Measurements from ENCODE around the gene FAM240B.

Gene FAM240B

GRCh38 chr9:38699337-38699736, 20.6 kb downstream of the FAM240B start:
- no peak for DNase-seq

- no peak for DNase-seq
Measured at GRCh38 chr9:38697776-38698300, 22.1 kb downstream of the FAM240B start.

- no peak for DNase-seq
Measured at GRCh38 chr9:38696999-38697398, 22.9 kb downstream of the FAM240B start.

- DNase-seq, result no peak
Measured at GRCh38 chr9:38694676-38695075, 25.3 kb downstream of the FAM240B start.

GRCh38 chr9:38692707-38693106, 27.2 kb downstream of the FAM240B start:
- DNase-seq, result no peak

DNA sequence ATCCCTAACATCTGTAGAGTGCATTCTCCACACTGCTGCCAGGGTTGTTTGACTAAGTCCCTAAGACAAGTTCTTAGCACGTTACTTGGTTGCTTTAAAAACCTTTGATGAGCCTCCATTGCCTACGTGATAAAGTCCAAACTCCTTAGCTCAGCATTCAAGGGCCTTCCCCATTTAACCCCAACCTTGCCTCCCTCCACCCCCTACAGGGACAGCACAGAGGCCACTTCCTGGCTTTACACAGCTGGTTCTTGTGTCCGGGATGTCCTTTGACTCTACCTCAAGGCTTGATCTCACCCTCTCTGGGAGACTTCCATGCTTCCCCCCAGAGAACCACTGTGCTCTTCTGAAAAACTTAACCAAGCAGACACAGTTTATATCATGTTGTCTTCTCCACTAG, 29.4 kb downstream of the FAM240B start:
- no peak for DNase-seq

- DNase-seq, result no peak
Measured at GRCh38 chr9:38689678-38690077, 30.3 kb downstream of the FAM240B start.

DNA sequence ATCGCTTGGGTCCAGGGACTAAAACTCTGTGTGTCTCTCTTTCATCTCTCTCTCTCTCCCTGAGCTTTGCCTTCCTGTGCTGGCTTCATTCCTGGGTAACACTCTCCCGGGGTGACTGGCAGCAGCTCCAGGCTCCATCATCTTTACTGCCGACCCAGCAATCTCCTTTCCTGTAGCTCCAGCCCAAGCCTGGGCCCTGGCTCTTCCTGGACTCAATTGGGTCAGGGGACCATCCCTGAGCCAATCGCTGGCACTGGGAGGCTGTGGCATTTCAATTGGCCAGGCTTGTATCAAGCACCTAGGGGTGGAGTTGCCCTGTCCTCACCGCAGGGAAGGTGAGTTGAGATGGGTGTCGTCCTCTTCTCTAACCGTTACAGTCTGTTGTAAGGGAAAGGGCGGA, 31.9 kb downstream of the FAM240B start:
- DNase-seq, result no peak

- peak; percentile 44 for DNase-seq
Measured at GRCh38 chr9:38687389-38687842, 32.5 kb downstream of the FAM240B start.

- DNase-seq, result no peak
Measured at GRCh38 chr9:38686933-38687332, 33.0 kb downstream of the FAM240B start.

DNA sequence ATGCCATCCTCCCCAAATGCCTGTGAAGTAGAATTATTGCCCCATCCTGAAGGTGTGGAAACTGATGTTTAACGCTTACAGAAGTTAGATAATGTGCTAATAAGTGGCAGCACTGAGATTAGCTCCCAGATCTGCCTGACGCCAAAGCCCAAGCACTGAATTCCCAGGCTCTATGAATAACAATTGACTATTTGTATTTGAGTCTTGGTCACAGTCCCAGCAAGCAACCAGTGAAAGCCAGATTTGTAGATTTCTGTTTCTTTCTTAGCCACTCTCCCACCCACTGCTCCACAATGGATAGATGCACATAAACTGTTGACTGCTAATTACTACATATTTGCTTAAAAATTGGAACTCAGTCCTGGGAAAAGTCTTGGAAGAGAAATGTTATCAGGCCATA, 34.4 kb downstream of the FAM240B start:
- no peak for DNase-seq

GRCh38 chr9:38683336-38683735, 36.6 kb downstream of the FAM240B start:
- DNase-seq, result no peak

GRCh38 chr9:38682713-38683112, 37.2 kb downstream of the FAM240B start:
- DNase-seq, result no peak

GRCh38 chr9:38681747-38682227, 38.1 kb downstream of the FAM240B start:
- DNase-seq, result no peak

DNA sequence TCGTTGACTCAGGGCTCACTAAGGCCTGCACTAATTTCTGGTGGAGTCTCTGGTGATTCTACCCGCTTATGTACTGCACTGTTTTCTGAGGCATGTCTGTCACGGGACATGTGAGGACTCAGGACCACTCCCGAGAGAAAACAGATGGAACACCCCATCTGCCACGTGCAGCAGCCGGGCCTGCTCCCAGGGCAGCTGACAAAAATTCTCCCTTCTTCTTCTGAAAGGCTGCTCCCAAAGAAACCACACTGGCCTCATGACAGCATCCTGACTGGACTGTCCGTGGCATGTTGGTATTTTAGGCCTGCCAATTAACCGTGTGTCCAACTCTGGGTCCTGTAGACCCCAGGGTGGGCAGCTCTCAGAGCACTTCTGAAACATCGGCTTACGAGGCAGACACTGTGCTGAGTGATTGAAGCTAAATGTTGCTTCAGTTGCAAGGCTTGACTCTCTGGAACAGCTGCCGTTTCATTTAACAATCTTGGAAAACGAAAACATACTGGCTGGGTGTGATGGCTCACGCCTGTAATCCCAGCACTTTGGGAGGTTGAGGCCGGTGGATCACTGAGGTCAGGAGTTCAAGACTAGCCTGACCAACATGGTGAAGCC, 39.0 kb downstream of the FAM240B start:
- DNase-seq, result no peak

DNA sequence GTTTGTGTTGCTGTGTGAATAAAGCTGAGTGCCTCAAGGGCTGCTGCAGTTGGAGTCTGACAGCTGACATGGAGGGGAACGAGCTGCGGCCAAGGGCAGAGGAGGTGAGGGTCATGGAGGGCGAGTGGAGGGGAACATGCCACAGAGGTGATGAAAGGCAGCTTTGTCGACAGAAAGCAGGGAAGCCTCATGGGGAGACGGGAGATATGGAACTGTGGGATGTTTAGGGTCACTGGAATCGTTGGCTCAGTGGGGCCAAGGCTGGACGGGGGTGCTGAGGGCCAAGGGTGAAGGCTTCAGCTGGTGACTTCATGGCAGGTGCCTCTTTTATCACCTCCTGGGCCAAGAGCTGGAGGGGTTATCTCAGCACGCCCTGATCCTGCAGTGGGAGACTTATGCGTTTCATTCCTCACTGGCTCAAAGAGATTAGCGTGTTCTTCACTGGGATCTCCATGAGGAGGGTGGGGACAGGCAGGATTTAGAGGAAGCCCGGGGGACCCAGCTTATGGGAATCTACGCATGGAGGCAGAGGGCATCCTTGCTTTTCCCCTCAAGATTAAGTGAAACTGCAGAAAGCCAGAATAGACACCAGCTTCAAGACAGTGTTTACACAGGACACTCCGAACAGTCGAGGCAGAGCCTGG, 42.2 kb downstream of the FAM240B start:
- no peak for DNase-seq

DNA sequence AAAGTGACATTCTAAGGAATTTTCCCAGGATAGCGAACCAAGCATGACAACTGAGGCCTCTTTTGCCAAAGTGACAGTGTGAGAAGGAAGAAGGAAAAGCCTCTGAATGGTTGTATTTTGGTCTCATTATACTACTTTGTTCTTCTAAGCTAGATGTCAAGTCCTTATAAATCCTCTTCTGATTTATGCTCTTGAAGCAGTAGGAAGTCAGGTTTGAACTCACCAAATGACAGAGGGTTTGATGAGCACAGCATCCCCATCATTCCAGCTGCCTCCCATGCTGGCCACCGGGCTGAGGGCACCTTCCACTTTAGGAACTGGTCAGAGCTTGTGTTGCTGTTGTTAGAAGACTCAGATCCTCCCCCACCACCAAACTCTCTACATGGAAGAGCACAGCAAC, 44.1 kb downstream of the FAM240B start:
- no peak for DNase-seq

DNA sequence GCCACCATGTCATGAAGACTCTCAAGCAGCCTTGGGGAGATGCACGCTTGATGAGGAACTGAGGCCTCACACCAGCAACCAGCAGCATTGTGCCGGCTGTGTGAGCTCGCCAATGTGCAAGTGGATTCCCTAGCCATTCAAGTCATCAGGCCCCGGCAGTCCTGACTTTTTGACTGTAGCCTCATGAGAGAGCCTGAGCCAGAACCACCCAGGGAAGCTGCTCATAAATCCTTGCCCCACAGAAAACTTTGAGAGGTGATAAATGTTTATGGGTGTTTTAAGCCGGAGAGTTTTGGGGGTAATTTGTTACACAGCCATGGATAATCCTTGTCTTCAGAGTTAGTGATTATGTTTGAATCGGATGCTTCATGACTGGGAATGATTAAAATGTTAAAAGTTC, 44.7 kb downstream of the FAM240B start:
- no peak for DNase-seq

DNA sequence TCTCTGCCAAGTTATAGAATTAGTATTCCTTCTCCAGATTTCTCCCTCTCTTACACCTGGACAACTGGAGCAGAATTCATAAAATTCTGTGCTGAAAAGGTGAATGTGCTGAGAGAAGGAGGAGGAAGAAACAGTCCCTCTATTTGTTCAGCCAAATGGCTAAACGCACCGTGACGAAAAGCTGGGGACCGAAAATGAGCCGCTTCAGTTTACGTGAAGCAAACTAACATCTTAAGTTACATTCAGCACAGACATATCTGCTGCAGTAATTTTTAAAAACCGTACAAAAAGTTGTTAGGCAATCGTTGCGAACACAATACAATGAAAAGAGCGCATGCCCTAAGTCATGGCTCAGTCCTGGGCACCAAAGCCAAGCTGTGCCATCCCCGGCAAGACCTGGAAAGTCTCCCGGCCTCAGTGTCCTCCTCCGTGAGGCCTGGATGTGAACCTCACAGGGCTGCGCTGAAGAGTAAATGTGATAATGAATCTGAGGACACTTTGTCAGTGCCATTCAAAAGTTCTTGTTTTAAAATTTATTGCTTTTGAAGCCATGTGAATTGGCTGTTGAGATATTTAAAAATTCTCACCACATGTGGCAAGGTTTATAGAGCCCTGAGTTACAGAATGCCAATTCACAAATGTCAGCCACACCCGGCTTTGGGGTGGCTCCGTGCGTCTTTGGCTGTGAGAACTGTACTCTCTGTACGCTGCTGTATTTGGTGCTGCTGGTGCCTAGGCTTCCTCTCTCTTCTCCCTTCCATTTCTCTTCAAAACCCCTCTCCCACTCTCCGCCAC, 46.3 kb downstream of the FAM240B start:
- no peak for DNase-seq

DNA sequence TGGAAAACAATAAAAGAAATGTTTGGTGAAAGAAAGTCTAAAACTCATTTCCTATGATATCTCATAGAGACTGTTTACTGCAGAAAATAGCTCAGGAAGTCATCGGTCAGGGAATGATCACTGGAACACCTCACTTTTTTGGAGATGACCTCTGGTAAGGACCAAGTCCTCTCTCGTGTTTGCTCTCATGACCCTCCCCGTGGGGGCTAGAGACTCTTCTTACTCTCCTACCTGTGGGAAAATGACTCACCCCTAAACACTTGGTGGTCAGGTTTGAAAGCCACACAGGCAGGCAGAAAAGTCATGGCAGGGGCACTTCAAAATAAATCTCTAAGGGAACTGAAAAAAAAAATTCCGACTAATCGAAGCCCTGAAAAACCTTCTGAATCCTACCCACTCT, 48.2 kb downstream of the FAM240B start:
- DNase-seq, result no peak

- no peak for DNase-seq
Measured at GRCh38 chr9:38671372-38671731, 48.6 kb downstream of the FAM240B start.

DNA sequence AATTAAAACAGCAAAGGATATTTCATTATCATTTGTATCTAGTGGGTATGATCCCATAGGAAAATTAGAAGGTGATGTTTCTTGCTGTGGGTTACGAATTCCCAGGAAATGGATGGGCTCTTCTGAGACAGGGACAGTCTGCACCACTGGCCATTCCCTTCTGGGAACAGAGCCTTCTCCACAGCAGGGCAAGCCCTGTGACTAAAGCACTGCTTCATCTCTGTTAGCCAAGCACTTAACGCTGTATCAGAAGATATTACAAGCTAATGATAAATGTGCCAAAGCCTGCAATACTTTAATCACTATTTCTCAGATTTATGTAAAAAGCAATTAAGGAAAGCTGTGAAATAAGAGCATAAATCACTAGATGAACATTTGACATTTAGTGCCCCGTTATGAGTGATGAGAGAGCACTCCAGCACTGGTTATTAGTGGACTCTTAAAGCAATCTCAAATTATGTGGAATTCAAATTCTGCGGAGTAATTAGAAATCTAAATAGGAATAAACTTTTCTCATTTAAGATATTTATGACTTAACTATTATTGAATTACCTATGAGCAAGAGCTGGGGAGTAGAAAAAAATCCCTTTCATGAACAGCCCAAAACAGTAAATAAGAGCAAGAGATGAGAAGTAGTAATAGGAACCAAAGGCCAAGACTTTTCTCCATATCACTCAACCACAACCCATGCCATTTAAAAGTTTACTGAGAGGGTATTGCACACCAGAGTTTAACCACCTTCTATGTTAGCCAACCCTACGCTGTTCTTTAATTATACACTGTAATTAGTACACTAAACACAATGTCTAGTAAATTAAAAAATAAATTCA, 49.2 kb downstream of the FAM240B start:
- no peak for DNase-seq

Data from SHP77 treated with DMSO at 0.1 percent for 48 hours (cell line).